ENCODE data around the gene REPIN1.

GRCh38 chr7:150329331-150330120 lies 39.1 kb upstream of the REPIN1 start:
- no peak for TF ChIP-seq POLR2AphosphoS5 (IDR thresholded peaks at IDR 0.05; ENCODE audit: low read depth, low read length)
- TF ChIP-seq POLR2A (IDR thresholded peaks at IDR 0.05; ENCODE audit: borderline replicate concordance, extremely low read depth, insufficient read depth, insufficient read length): no peak
